Measurements from ENCODE around the gene PPA2. TPM values are rescaled to one million over a fixed set of nuclear protein-coding genes. Genes with fewer than 3 reads are reported as not detected.

Gene PPA2
- total RNA-seq, 4 donors from 2014 or later = 85.4 to 170 (median 113) TPM

DNA sequence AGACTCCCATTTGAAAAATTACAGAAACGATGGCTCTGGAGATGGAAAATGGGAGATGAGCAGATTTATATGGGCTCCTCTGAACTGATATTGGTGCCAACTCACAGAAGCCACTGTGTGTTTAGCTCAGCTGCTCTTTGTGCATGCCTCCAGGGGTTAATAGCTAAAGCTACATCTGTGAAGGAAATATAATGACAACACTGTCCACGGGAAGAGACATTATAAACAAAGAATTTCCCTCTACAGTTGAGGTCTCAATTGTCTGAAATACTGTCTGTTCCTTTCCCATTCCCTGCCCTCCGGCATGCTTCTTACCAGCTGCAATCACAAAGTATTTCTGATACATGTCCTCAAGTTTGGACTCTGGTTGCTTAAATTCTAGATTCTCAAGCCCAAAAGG lies 40.4 kb downstream of the PPA2 start:
- peaks cover 3% of the 10 kb centered on the region for H3K9me3 ChIP-seq
- peaks cover 71% of the 10 kb centered on the region for H3K36me3 ChIP-seq
- no peaks in the 10 kb centered on the region for H3K4me1 ChIP-seq
- TF ChIP-seq POLR2A (IDR thresholded peaks at IDR 0.05) (no peak), POLR2AphosphoS5 (IDR thresholded peaks at IDR 0.05) (no peak), CTCF (IDR thresholded peaks at IDR 0.05) (no peak), EP300 (IDR thresholded peaks at IDR 0.05) (no peak)
- no peak for DNase-seq (ENCODE audit: low spot score in 2 of 2)
- 78% methylated on average over 3 of the region's 3 CpGs for WGBS
- no peak overlapping the region for H3K27ac ChIP-seq
- no peak overlapping the region for H3K4me3 ChIP-seq
- no peaks in the 10 kb centered on the region for H3K27me3 ChIP-seq

DNA sequence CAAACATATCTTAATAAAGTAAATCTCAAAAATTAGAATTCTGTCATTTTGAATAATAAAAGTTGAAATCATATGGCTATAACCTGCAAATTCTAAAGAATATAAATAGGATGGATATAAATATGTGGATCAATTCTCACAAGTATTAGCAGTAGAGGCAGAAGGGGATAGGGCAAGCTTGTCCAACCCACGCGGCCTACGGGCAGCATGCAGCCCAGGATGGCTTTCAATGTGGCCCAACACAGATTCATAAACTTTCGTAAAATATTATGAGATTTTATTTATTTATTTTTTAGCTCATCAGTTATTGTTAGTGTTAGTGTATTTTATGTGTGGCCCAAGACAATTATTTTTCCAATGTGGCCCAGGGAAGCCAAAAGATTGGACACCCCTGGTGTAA lies 41.4 kb downstream of the PPA2 start:
- H3K36me3 ChIP-seq = peaks cover 71% of the 10 kb centered on the region
- peaks cover 3% of the 10 kb centered on the region for H3K9me3 ChIP-seq
- DNase-seq (ENCODE audit: low spot score in 2 of 2) = no peak
- no peaks in the 10 kb centered on the region for H3K4me1 ChIP-seq
- WGBS = 96% methylated on average over 4 of the region's 4 CpGs
- H3K4me3 ChIP-seq = no peak overlapping the region
- H3K27me3 ChIP-seq = no peaks in the 10 kb centered on the region
- H3K27ac ChIP-seq = no peak overlapping the region
- TF ChIP-seq POLR2AphosphoS5 (IDR thresholded peaks at IDR 0.05) (no peak), EP300 (IDR thresholded peaks at IDR 0.05) (no peak), POLR2A (IDR thresholded peaks at IDR 0.05) (no peak), CTCF (IDR thresholded peaks at IDR 0.05) (no peak)

DNA sequence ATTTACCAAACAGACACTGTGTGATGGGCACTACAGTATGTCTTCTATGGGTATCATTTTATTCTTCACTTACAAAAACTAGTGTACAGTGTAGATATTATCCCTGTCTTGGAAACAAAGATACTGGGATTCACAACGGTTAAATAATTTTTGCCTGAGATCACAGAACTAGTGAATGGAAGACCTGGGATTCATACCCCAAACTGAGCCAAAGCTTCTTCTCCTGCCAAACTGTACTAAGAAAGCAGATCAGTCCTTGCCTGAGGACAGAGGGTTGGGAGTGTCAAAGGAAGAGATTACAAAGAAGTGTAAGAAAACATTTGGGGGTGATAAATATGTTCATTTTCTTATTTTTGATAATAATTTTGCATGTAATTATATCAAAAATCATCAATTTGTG lies 43.1 kb downstream of the PPA2 start:
- 0% methylated on average over 1 of the region's 1 CpG for WGBS
- Histone ChIP-seq H3K9me3 (peaks cover 7% of the 10 kb centered on the region), H3K36me3 (peaks cover 71% of the 10 kb centered on the region), H3K27ac (no peak overlapping the region), H3K4me3 (no peak overlapping the region), H3K27me3 (no peaks in the 10 kb centered on the region), H3K4me1 (no peaks in the 10 kb centered on the region)
- TF ChIP-seq EP300 (IDR thresholded peaks at IDR 0.05) = no peak
- no peak for TF ChIP-seq POLR2AphosphoS5 (IDR thresholded peaks at IDR 0.05)
- TF ChIP-seq POLR2A (IDR thresholded peaks at IDR 0.05) = no peak
- TF ChIP-seq CTCF (IDR thresholded peaks at IDR 0.05) = no peak
- no peak for DNase-seq (ENCODE audit: low spot score in 2 of 2)

GRCh38 chr4:105426187-105426897 lies 47.5 kb downstream of the PPA2 start:
- Histone ChIP-seq H3K27ac (no peak overlapping the region), H3K27me3 (no peaks in the 10 kb centered on the region), H3K36me3 (peaks cover 72% of the 10 kb centered on the region), H3K4me3 (no peak overlapping the region), H3K4me1 (no peaks in the 10 kb centered on the region), H3K9me3 (peaks cover 6% of the 10 kb centered on the region)
- 78% methylated on average over 11 of the region's 12 CpGs for WGBS
- DNase-seq (ENCODE audit: low spot score in 2 of 2) = no peak
- no peak for TF ChIP-seq CTCF (IDR thresholded peaks at IDR 0.05)
- no peak for TF ChIP-seq POLR2A (IDR thresholded peaks at IDR 0.05)
- TF ChIP-seq EP300 (IDR thresholded peaks at IDR 0.05) = no peak
- TF ChIP-seq POLR2AphosphoS5 (IDR thresholded peaks at IDR 0.05) = no peak

DNA sequence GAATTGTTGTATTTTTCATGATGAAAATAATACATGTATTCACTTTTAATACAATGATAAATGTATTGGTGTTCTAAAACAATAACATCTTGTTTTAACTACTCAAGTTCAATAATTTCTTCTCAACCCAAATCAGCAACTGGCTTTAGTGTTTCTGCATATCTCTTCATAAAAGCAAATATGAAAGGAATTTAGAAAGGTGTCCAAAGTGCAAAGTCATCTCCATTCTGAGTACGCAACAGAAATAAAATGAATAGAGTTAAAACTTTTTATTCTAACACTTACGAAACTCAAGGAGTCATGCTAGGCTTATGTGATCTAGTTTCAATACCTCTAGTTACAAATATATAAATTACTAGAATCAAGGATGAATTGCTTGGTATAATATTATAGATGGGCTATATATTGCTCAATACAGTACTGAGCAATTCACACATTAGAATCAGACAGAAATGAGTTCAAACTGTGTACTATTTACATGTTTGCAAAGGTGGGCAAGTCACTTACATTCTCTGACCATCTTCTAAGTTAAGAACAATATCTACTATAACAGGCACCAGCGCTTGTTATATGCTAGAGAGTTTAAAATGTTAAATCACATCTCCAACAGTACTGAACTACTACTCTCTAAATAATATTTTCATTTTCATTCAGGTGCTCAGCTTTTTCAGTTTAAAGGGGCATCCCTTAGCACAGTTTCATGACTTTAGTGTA lies 51.5 kb downstream of the PPA2 start:
- H3K27ac ChIP-seq = no peak overlapping the region
- no peak for DNase-seq (ENCODE audit: low spot score in 2 of 2)
- no peaks in the 10 kb centered on the region for H3K27me3 ChIP-seq
- TF ChIP-seq POLR2A (IDR thresholded peaks at IDR 0.05) (no peak), CTCF (IDR thresholded peaks at IDR 0.05) (no peak), EP300 (IDR thresholded peaks at IDR 0.05) (no peak), POLR2AphosphoS5 (IDR thresholded peaks at IDR 0.05) (no peak)
- H3K4me3 ChIP-seq = no peak overlapping the region
- 63% methylated on average over 3 of the region's 3 CpGs for WGBS
- no peaks in the 10 kb centered on the region for H3K4me1 ChIP-seq
- peaks cover 6% of the 10 kb centered on the region for H3K9me3 ChIP-seq
- peaks cover 62% of the 10 kb centered on the region for H3K36me3 ChIP-seq

Measured in suprapubic skin (tissue), 4 donors.